ENCODE data around the gene SESTD1. TPM values are rescaled to one million over a fixed set of nuclear protein-coding genes. Genes with fewer than 3 reads are reported as not detected.

Gene SESTD1
- total and polyA plus RNA-seq, 2 of the 8 experiments (the other 6 are each of a cell fraction or from before 2014, with no cell fraction given): 5.2 to 49.6 TPM

DNA sequence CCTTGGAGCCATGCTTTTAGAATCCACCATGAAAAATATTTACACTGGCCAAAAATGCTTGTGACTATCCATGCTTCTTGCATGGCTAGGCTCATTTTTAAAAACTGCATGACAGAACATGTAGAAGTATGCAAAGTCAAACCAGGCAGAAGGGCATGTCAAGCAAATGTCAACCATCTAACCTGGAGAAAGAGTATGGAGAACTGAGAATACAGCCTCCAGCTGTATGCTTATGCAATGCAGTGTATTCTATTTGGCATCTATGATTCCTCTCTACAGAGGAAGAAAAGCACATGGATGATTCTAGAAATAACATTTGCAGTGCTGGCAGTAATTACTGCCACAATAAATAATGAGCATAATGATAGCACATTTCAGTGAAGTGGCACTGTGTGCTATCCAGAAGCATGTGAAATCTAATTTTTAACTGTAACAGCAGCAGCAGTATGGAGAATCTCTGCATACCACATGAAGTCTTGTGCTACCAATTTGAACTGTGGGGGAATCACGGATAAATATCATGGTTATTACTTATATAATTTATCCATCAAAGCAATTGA is 127.4 kb downstream of the SESTD1 start:
- Histone ChIP-seq H3K9ac (replicated peaks in 1 of 4; ENCODE audit: extremely low read depth in 1 of 4, low read depth in 3 of 4, low read length in 3 of 4) (no peak overlapping the region), H2AFZ (ENCODE audit: low read length) (no peak overlapping the region), H3K14ac (ENCODE audit: insufficient read length) (no peak overlapping the region), H3K56ac (replicated peaks; ENCODE audit: insufficient read length, low read depth, low read length) (no peak overlapping the region), H3K23me2 (ENCODE audit: low read depth, low read length) (no peaks in the 10 kb centered on the region), H2AK5ac (ENCODE audit: low read depth, low read length) (no peak overlapping the region), H3K79me1 (ENCODE audit: low read depth, low read length) (no peaks in the 10 kb centered on the region), H3K4me3 (ENCODE audit: extremely low read depth in 1 of 4, insufficient read depth in 2 of 4, low read depth in 3 of 4, low read length in 4 of 4) (no peak overlapping the region), H3K18ac (ENCODE audit: extremely low read depth, low read length) (no peak overlapping the region), H2BK15ac (ENCODE audit: low read length) (no peak overlapping the region), H3K9me3 (ENCODE audit: insufficient read depth in 2 of 2, low read depth in 1 of 2, low read length in 1 of 2) (no peaks in the 10 kb centered on the region), H3K23ac (ENCODE audit: insufficient read length) (no peak overlapping the region), H3K4me1 (replicated peaks in 1 of 4; ENCODE audit: control insufficient read depth in 3 of 4, insufficient read depth in 4 of 4, low read length in 3 of 4) (no peaks in the 10 kb centered on the region), H2BK5ac (ENCODE audit: low read depth, low read length) (no peak overlapping the region), H3K79me2 (ENCODE audit: control insufficient read depth in 1 of 2, insufficient read depth in 2 of 2, low read length in 2 of 2) (no peaks in the 10 kb centered on the region), H3K36me3 (ENCODE audit: control insufficient read depth in 2 of 4, insufficient read depth in 4 of 4, low read length in 3 of 4) (peaks cover 0 to 2% (median 0%) of the 10 kb centered on the region in 4 experiments; a peak in 2 of 8 replicates), H4K91ac (replicated peaks; ENCODE audit: insufficient read length, low read length) (no peak overlapping the region), H3K27ac (ENCODE audit: low read depth, low read length) (no peak overlapping the region), H3K4ac (replicated peaks; ENCODE audit: insufficient read length, low read depth, low read length) (no peak overlapping the region), H3K4me2 (ENCODE audit: insufficient read depth in 1 of 2, low read depth in 2 of 2, low read length in 2 of 2) (no peak overlapping the region), H4K5ac (ENCODE audit: insufficient read length, low read depth, low read length) (no peak overlapping the region), H2BK120ac (replicated peaks; ENCODE audit: low read depth, low read length) (no peak overlapping the region), H4K8ac (ENCODE audit: extremely low read depth, insufficient read depth, low read length) (no peak overlapping the region), H4K20me1 (replicated peaks in 1 of 2; ENCODE audit: control insufficient read depth in 1 of 2, insufficient read depth in 2 of 2, low read length in 2 of 2) (no peaks in the 10 kb centered on the region), H3K27me3 (replicated peaks in 1 of 4; ENCODE audit: control insufficient read depth in 3 of 4, extremely low read depth in 1 of 4, insufficient read depth in 3 of 4, low read length in 3 of 4) (no peaks in the 10 kb centered on the region), H2BK20ac (ENCODE audit: low read length) (no peak overlapping the region), H2BK12ac (ENCODE audit: low read depth, low read length) (no peak overlapping the region)
- DNase-seq (ENCODE audit: low read depth in 1 of 2, low spot score in 2 of 2): no peak
- ChIA-PET CTCF (ENCODE audit: partially characterized antibody) (interaction anchor here (0.6 kb wide), 2 partner anchors 10 to 135 kb away, joined by 3 to 4 read pairs; no protein-coding TSS in a partner anchor), POLR2A (ENCODE audit: partially characterized antibody) (no interaction called here)
- FAIRE-seq: no peak
- WGBS, 2 experiments (ENCODE audit: extremely low coverage in 1 of 2, insufficient coverage in 1 of 2, insufficient read length in 1 of 2, insufficient replicate concordance in 2 of 2, low coverage in 1 of 2, low lambda C conversion rate in 2 of 2, missing lambda C conversion rate in 1 of 2): 96% methylated on average over 1 of the region's 1 CpG; no CpG with 5 or more reads in 1 of the 2 experiments
- TF ChIP-seq, protein P1, sequence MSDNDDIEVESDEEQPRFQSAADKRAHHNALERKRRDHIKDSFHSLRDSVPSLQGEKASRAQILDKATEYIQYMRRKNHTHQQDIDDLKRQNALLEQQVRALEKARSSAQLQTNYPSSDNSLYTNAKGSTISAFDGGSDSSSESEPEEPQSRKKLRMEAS (IDR thresholded peaks at IDR 0.05): no peak
- TF ChIP-seq TAF7 (optimal IDR thresholded peaks at IDR 0.05; ENCODE audit: borderline replicate concordance, low read depth, low read length) (no peak), PHF8 (conservative IDR thresholded peaks at IDR 0.05; ENCODE audit: low read depth, low read length) (no peak), TAF1 (IDR thresholded peaks at IDR 0.05; ENCODE audit: low read depth, low read length) (no peak), SIRT6 (IDR thresholded peaks at IDR 0.05; ENCODE audit: low read length) (no peak), POU5F1 (IDR thresholded peaks at IDR 0.05; ENCODE audit: low read depth, low read length) (no peak), CREB1 (IDR thresholded peaks at IDR 0.05) (no peak), MAFK (IDR thresholded peaks at IDR 0.05; ENCODE audit: low read depth, low read length) (no peak), KDM4A (IDR thresholded peaks at IDR 0.05; ENCODE audit: low read depth, low read length, severe bottlenecking) (no peak), CHD1 (IDR thresholded peaks at IDR 0.05; ENCODE audit: low read depth, low read length) (no peak), EGR1 (IDR thresholded peaks at IDR 0.05; ENCODE audit: borderline replicate concordance, low read depth, low read length) (no peak), SP1 (IDR thresholded peaks at IDR 0.05; ENCODE audit: low read depth, low read length) (no peak), ATF2 (IDR thresholded peaks at IDR 0.05; ENCODE audit: low read length) (no peak)
